Lower leg skin (tissue), 4 donors: ENCODE data around the gene TFF1. TPM values are rescaled to one million over a fixed set of nuclear protein-coding genes. Genes with fewer than 3 reads are reported as not detected.

Source experiments
- DNase-seq, 2 donors: peaks; one replicate each; pipeline ENCODE4 v3.0.0-alpha.2; 2019; ENCODE audit warnings: low spot score in 2 of 2
- H3K4me3 ChIP-seq: fragments of 200-600 bp; sonication (generic); 2 replicates; pipeline ENCODE4 v1.5.1; 2017; ENCODE audit warnings: mild to moderate bottlenecking, low read depth; ENCODE audit not compliant: poor library complexity, severe bottlenecking
- CTCF ChIP-seq, 3 donors: fragments of 450-650 bp; IDR thresholded peaks; one replicate each; pipeline ENCODE4 v1.5.1; 2016; ENCODE audit warnings: antibody characterized with exemption in 3 of 3, mild to moderate bottlenecking in 3 of 3, moderate library complexity in 2 of 3
- POLR2A ChIP-seq, 2 donors: fragments of 450-650 bp; IDR thresholded peaks; one replicate each; pipeline ENCODE4 v1.6.1; 2016 to 2017; ENCODE audit warnings: antibody characterized with exemption in 2 of 2, mild to moderate bottlenecking in 1 of 2, moderate library complexity in 1 of 2
- WGBS, 2 donors: methylation state at CpG; one replicate each; pipeline ENCODE4 v1.1.5; 2018; 5-methylcytosine and 5-hydroxymethylcytosine counted together
- intact Hi-C: fragments of 100-400 bp; cut with DNase I; formaldehyde crosslinking; loops from one replicate; pipeline ENCODE4 v1.15.0; 2023; ENCODE audit warnings: low total_unique reads
- total RNA-seq, 4 donors: library from RNA; depleted of rRNA; stranded (reverse); fragments of >200 nt; gene quantifications; one replicate each; pipeline ENCODE4 v1.1.0, GENCODE V29; 2016

Gene TFF1
- total RNA-seq, 4 donors from 2014 or later, result not detected

- no peak for TF ChIP-seq CTCF (IDR thresholded peaks at IDR 0.05)
- TF ChIP-seq POLR2A (IDR thresholded peaks at IDR 0.05), result no peak
- 58 to 66% methylated on average over 5 of the region's 5 CpGs for WGBS, 2 donors
- intact Hi-C loops, result no loop called here
- H3K4me3 ChIP-seq, result no peak overlapping the region
- no peak for DNase-seq
These were observed 41.1 kb upstream of the TFF1 start for GRCh38 chr21:42407476-42407875.

GRCh38 chr21:42406866-42407265 is 40.5 kb upstream of the TFF1 start:
- intact Hi-C loops, result no loop called here
- H3K4me3 ChIP-seq, result no peak overlapping the region
- TF ChIP-seq CTCF (IDR thresholded peaks at IDR 0.05) (no peak), POLR2A (IDR thresholded peaks at IDR 0.05) (no peak)
- DNase-seq, result no peak
- 79 to 87% methylated on average over 7 of the region's 7 CpGs for WGBS, 2 donors

GRCh38 chr21:42406201-42406621 is 39.9 kb upstream of the TFF1 start:
- TF ChIP-seq CTCF (IDR thresholded peaks at IDR 0.05) (no peak), POLR2A (IDR thresholded peaks at IDR 0.05) (no peak)
- no peak for DNase-seq
- no peak overlapping the region for H3K4me3 ChIP-seq
- WGBS, 2 donors, result 70 to 78% methylated on average over 10 of the region's 10 CpGs
- intact Hi-C loops, result no loop called here

GRCh38 chr21:42405064-42406013 is 39.0 kb upstream of the TFF1 start:
- intact Hi-C loops, result no loop called here
- H3K4me3 ChIP-seq, result no peak overlapping the region
- no peak for TF ChIP-seq POLR2A (IDR thresholded peaks at IDR 0.05)
- no peak for TF ChIP-seq CTCF (IDR thresholded peaks at IDR 0.05)
- no peak for DNase-seq
- 93 to 96% methylated on average over 23 of the region's 23 CpGs for WGBS, 2 donors

- intact Hi-C loops, result no loop called here
- DNase-seq, result no peak
- TF ChIP-seq POLR2A (IDR thresholded peaks at IDR 0.05) (no peak), CTCF (IDR thresholded peaks at IDR 0.05) (no peak)
- H3K4me3 ChIP-seq, result no peak overlapping the region
- WGBS, 2 donors, result 80 to 87% methylated on average over 10 of the region's 10 CpGs
These were observed 38.2 kb upstream of the TFF1 start for GRCh38 chr21:42404539-42404938.
